ENCODE results near the gene PEX5. TPM values are rescaled to one million over a fixed set of nuclear protein-coding genes. Genes with fewer than 3 reads are reported as not detected.

The PEX5 gene
- total RNA-seq, 1 donor from 2014 or later = 21.5 TPM

DNA sequence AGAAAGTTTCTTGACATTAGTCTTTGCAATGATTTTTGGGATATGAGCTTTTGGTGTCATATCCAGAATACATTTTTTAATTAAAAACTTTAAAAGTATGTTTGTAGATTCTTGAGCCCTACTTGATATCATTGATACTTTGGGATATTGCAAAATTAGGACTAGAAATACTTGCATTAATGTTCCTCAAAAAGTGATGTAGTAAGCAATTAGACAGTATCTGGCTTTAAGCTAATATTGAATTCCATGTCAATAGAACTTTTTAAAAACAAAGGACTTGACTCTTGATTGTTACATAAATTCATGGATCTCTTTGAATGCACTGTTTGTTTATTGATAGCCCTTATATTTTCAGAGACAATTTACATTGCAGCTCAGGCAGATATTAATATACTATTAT is 15.6 kb downstream of the PEX5 start:
- Histone ChIP-seq H4K20me1 (ENCODE audit: insufficient read depth, low read length) (no peaks in the 10 kb centered on the region), H3K9ac (ENCODE audit: low read length) (no peak overlapping the region), H3K79me2 (ENCODE audit: insufficient read depth, low read length) (no peaks in the 10 kb centered on the region), H3K27me3 (ENCODE audit: insufficient read depth, low read length) (no peaks in the 10 kb centered on the region), H2AFZ (ENCODE audit: low read depth, low read length) (no peak overlapping the region), H3K9me3 (ENCODE audit: insufficient read depth, low read depth, low read length) (no peaks in the 10 kb centered on the region), H3K4me1 (ENCODE audit: insufficient read depth, low read length) (no peaks in the 10 kb centered on the region), H3K4me2 (ENCODE audit: low read length) (no peak overlapping the region), H3K36me3 (ENCODE audit: insufficient read depth, low read length) (peaks cover 36% of the 10 kb centered on the region), H3K27ac (ENCODE audit: low read depth, low read length) (no peak overlapping the region), H3K4me3 (ENCODE audit: insufficient read depth, low read depth, low read length) (no peak overlapping the region)
- no peak for FAIRE-seq
- H3K4me3 Mint-ChIP-seq (ENCODE audit: unreplicated experiment) = no peak overlapping the region
- H3K27me3 Mint-ChIP-seq (ENCODE audit: low read depth, unreplicated experiment) = no peaks in the 10 kb centered on the region
- peaks cover 14% of the 10 kb centered on the region for H3K9me3 Mint-ChIP-seq (ENCODE audit: unreplicated experiment)
- no peak for DNase-seq (ENCODE audit: low read depth)
- H3K4me1 Mint-ChIP-seq (ENCODE audit: low read depth, unreplicated experiment) = no peaks in the 10 kb centered on the region
- H3K36me3 Mint-ChIP-seq (ENCODE audit: low read depth, unreplicated experiment) = peaks cover 59% of the 10 kb centered on the region
- no peak overlapping the region for H3K27ac Mint-ChIP-seq (ENCODE audit: unreplicated experiment)
- TF ChIP-seq EZH2 (IDR thresholded peaks at IDR 0.05; ENCODE audit: insufficient read depth, low read length) (no peak), CTCF (IDR thresholded peaks at IDR 0.05; ENCODE audit: insufficient read depth, low read depth, low read length) (no peak)

DNA sequence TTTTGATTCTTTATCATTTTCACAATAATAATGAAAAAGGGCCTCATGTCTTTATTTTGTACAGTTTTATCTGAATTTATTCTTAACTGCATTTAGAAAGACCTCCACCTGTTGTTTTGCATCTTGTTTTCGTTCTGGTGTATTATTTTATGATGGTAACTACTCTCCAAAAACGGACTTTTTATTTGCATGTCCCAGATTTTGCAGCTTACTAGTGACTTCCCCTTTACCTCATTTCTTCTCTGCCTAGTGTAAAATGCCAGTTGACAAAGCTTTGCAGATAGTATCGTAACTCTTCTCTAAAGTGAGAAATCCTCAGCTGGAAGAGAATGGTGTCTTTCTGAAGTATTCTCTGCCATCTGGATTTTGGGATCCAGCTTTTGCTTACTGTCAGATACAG is 17.2 kb downstream of the PEX5 start:
- no peaks in the 10 kb centered on the region for H4K20me1 ChIP-seq (ENCODE audit: insufficient read depth, low read length)

More for the DNA sequence above, 17.2 kb downstream of the PEX5 start:
- TF ChIP-seq EZH2 (IDR thresholded peaks at IDR 0.05; ENCODE audit: insufficient read depth, low read length) = no peak
- TF ChIP-seq CTCF (IDR thresholded peaks at IDR 0.05; ENCODE audit: insufficient read depth, low read depth, low read length) = no peak
- H3K27ac ChIP-seq (ENCODE audit: low read depth, low read length) = no peak overlapping the region
- no peaks in the 10 kb centered on the region for H3K4me1 Mint-ChIP-seq (ENCODE audit: low read depth, unreplicated experiment)
- no peaks in the 10 kb centered on the region for H3K9me3 ChIP-seq (ENCODE audit: insufficient read depth, low read depth, low read length)
- H3K27me3 ChIP-seq (ENCODE audit: insufficient read depth, low read length) = no peaks in the 10 kb centered on the region
- peaks cover 62% of the 10 kb centered on the region for H3K36me3 Mint-ChIP-seq (ENCODE audit: low read depth, unreplicated experiment)
- H3K4me3 Mint-ChIP-seq (ENCODE audit: unreplicated experiment) = no peak overlapping the region
- peaks cover 45% of the 10 kb centered on the region for H3K36me3 ChIP-seq (ENCODE audit: insufficient read depth, low read length)
- no peaks in the 10 kb centered on the region for H3K4me1 ChIP-seq (ENCODE audit: insufficient read depth, low read length)
- no peak overlapping the region for H3K4me2 ChIP-seq (ENCODE audit: low read length)
- no peak overlapping the region for H3K27ac Mint-ChIP-seq (ENCODE audit: unreplicated experiment)
- H2AFZ ChIP-seq (ENCODE audit: low read depth, low read length) = no peak overlapping the region
- no peak for DNase-seq (ENCODE audit: low read depth)
- no peaks in the 10 kb centered on the region for H3K79me2 ChIP-seq (ENCODE audit: insufficient read depth, low read length)
- H3K4me3 ChIP-seq (ENCODE audit: insufficient read depth, low read depth, low read length) = no peak overlapping the region
- peaks cover 15% of the 10 kb centered on the region for H3K9me3 Mint-ChIP-seq (ENCODE audit: unreplicated experiment)
- no peaks in the 10 kb centered on the region for H3K27me3 Mint-ChIP-seq (ENCODE audit: low read depth, unreplicated experiment)
- no peak overlapping the region for H3K9ac ChIP-seq (ENCODE audit: low read length)
- FAIRE-seq = no peak
